ENCODE data around the gene STX8.

Gene STX8

GRCh38 chr17:9292561-9292941 lies 283.1 kb downstream of the STX8 start:
- DNase-seq (ENCODE audit: low read depth): no peak

GRCh38 chr17:9291912-9292560 lies 283.6 kb downstream of the STX8 start:
- no peak for DNase-seq (ENCODE audit: low read depth)

GRCh38 chr17:9290226-9290613 lies 285.4 kb downstream of the STX8 start:
- no peak for DNase-seq (ENCODE audit: low read depth)

GRCh38 chr17:9287306-9287705 lies 288.3 kb downstream of the STX8 start:
- no peak for DNase-seq (ENCODE audit: low read depth)

- no peak for DNase-seq (ENCODE audit: low read depth)
Measured at GRCh38 chr17:9286434-9286833, 289.2 kb downstream of the STX8 start.

GRCh38 chr17:9285602-9286427 lies 289.8 kb downstream of the STX8 start:
- no peak for DNase-seq (ENCODE audit: low read depth)

- DNase-seq (ENCODE audit: low read depth): no peak
Measured at GRCh38 chr17:9284884-9285283, 290.7 kb downstream of the STX8 start.

- DNase-seq (ENCODE audit: low read depth): no peak
Measured at GRCh38 chr17:9283909-9284308, 291.7 kb downstream of the STX8 start.

GRCh38 chr17:9279893-9280292 lies 295.7 kb downstream of the STX8 start:
- DNase-seq (ENCODE audit: low read depth): no peak

- DNase-seq (ENCODE audit: low read depth): no peak
Measured at GRCh38 chr17:9274973-9275372, 300.6 kb downstream of the STX8 start.

GRCh38 chr17:9273428-9274391 lies 301.9 kb downstream of the STX8 start:
- no peak for DNase-seq (ENCODE audit: low read depth)

- no peak for DNase-seq (ENCODE audit: low read depth)
Measured at GRCh38 chr17:9272501-9273200, 303.0 kb downstream of the STX8 start.

- DNase-seq (ENCODE audit: low read depth): no peak
Measured at GRCh38 chr17:9271989-9272388, 303.6 kb downstream of the STX8 start.

- DNase-seq (ENCODE audit: low read depth): no peak
Measured at GRCh38 chr17:9270921-9271320, 304.7 kb downstream of the STX8 start.

- no peak for DNase-seq (ENCODE audit: low read depth)
Measured at GRCh38 chr17:9269350-9270035, 306.1 kb downstream of the STX8 start.

- DNase-seq (ENCODE audit: low read depth): no peak
Measured at GRCh38 chr17:9268546-9268945, 307.1 kb downstream of the STX8 start.

GRCh38 chr17:9266697-9267117 lies 308.9 kb downstream of the STX8 start:
- DNase-seq (ENCODE audit: low read depth): no peak

GRCh38 chr17:9266031-9266680 lies 309.5 kb downstream of the STX8 start:
- DNase-seq (ENCODE audit: low read depth): no peak

GRCh38 chr17:9261081-9262012 lies 314.3 kb downstream of the STX8 start:
- DNase-seq (ENCODE audit: low read depth): no peak

GRCh38 chr17:9259419-9259818 lies 316.2 kb downstream of the STX8 start:
- DNase-seq (ENCODE audit: low read depth): no peak
